Hypothalamus (tissue), 51 donors: Measurements from ENCODE around the gene GPR89B.
"Not testable (repeated sequence)": the region's sequence is repeated elsewhere in the genome, so short reads cannot be mapped to it uniquely, and the experiment has no call there.

Experiments
- DNase-seq, 51 donors: peaks; one replicate each; lab custom pipeline; 2025; lab: John Stamatoyannopoulos, UW

GPR89B gene

GRCh38 chr1:147928236-147929132 lies at the start of gene GPR89B:
TSS of gene GPR89B (plus strand) at chr1:147928420. CDS start at chr1:147928537, 117 bp downstream.
- peak; percentile 14 to 93 (median 77) for DNase-seq

- DNase-seq = no peak
Measured at GRCh38 chr1:147879911-147880310, 48.3 kb upstream of the GPR89B start.

GRCh38 chr1:147882535-147882934 lies 45.7 kb upstream of the GPR89B start:
- DNase-seq = no peak

- peak in 29 of 51 donors; percentile 3 to 56 (median 18) for DNase-seq
Measured at GRCh38 chr1:147890177-147890790, 37.9 kb upstream of the GPR89B start.

- peak in 17 of 51 donors; percentile 2 to 44 (median 10) for DNase-seq
Measured at GRCh38 chr1:147891088-147891487, 37.1 kb upstream of the GPR89B start.

GRCh38 chr1:147892216-147892615 lies 36.0 kb upstream of the GPR89B start:
- DNase-seq = peak in 4 of 51 donors; percentile 1 to 6 (median 1)

- DNase-seq = peak in 17 of 51 donors; percentile 0 to 46 (median 14)
Measured at GRCh38 chr1:147892731-147893214, 35.4 kb upstream of the GPR89B start.

- DNase-seq = no peak
Measured at GRCh38 chr1:147895123-147895522, 33.1 kb upstream of the GPR89B start.

- no peak for DNase-seq
Measured at GRCh38 chr1:147897029-147897752, 31.0 kb upstream of the GPR89B start.

GRCh38 chr1:147897789-147898188 lies 30.4 kb upstream of the GPR89B start:
- no peak for DNase-seq

- no peak for DNase-seq
Measured at GRCh38 chr1:147902253-147902845, 25.9 kb upstream of the GPR89B start, which contains the start of gene GJA8. TSS of gene GJA8 (plus strand) at chr1:147902795. CDS start at chr1:147907956, 5,161 bp downstream.

- DNase-seq = no peak
Measured at GRCh38 chr1:147904726-147905125, 23.5 kb upstream of the GPR89B start.

GRCh38 chr1:147907786-147908509 lies 20.3 kb upstream of the GPR89B start:
- DNase-seq = no peak

GRCh38 chr1:147912553-147912952 lies 15.7 kb upstream of the GPR89B start:
- DNase-seq = no peak

GRCh38 chr1:147913362-147913942 lies 14.8 kb upstream of the GPR89B start:
- no peak for DNase-seq

- peak in 1 of 51 donors; percentile 5 for DNase-seq
Measured at GRCh38 chr1:147919896-147920295, 8.3 kb upstream of the GPR89B start.

- no peak for DNase-seq
Measured at GRCh38 chr1:147924813-147925212, 3.4 kb upstream of the GPR89B start.

- DNase-seq = not testable (repeated sequence)
Measured at GRCh38 chr1:147927215-147927614, 1.0 kb upstream of the GPR89B start.

- DNase-seq = not testable (repeated sequence)
Measured at GRCh38 chr1:147927689-147928088, 531 bp upstream of the GPR89B start.
